IMR-90 (cell line): ENCODE measurements around the gene FHAD1. TPM values are rescaled to one million over a fixed set of nuclear protein-coding genes. Genes with fewer than 3 reads are reported as not detected.

ENCODE experiments used
- ATAC-seq: fragments of 200-7000 bp; cut with Tn5 transposase; 2 replicates; pipeline ENCODE4 v1.9.1; 2020; ENCODE audit warnings: low read depth, mild to moderate bottlenecking, moderate library complexity
- BruUV-seq: library from RNA; stranded (reverse); fragments of 400-500 nt; replicated peaks from 2 replicates; lab custom pipeline; 2021; lab: Mats Ljungman, UMichigan
- CTCF ChIA-PET: fragments of 300-600 bp; formaldehyde crosslinking; extraction: SDS; loops from one replicate; lab custom pipeline; 2021; ENCODE audit warnings: antibody characterized with exemption; lab: Yijun Ruan, JAX
- POLR2A ChIA-PET: fragments of 300-600 bp; sonication (Branson Sonifier 250); formaldehyde crosslinking; loops from one replicate; lab custom pipeline; 2022; ENCODE audit warnings: antibody characterized with exemption; ENCODE audit not compliant: unreplicated experiment; lab: Charles Lee
- DNase-seq: peaks from one replicate; pipeline ENCODE4 v3.0.0; 2013
- H2AFZ ChIP-seq: replicated peaks from 2 replicates; pipeline ENCODE3; 2013; ENCODE audit warnings: low read length, mild to moderate bottlenecking; ENCODE audit not compliant: poor library complexity
- H2AK5ac ChIP-seq: 2 replicates; pipeline ENCODE4 v1.6.1; 2013; ENCODE audit warnings: low read depth, low read length, inconsistent platforms
- H2AK9ac ChIP-seq: replicated peaks from 2 replicates; pipeline ENCODE3; 2013; ENCODE audit warnings: mild to moderate bottlenecking, low read depth, low read length, moderate library complexity; ENCODE audit not compliant: poor library complexity
- H2BK120ac ChIP-seq: 2 replicates; pipeline ENCODE4 v1.6.1; 2013; ENCODE audit warnings: low read depth, low read length, inconsistent platforms
- H2BK15ac ChIP-seq: 3 replicates; pipeline ENCODE4 v1.6.1; 2013; ENCODE audit warnings: low read depth, low read length, inconsistent platforms
- H2BK20ac ChIP-seq: 2 replicates; pipeline ENCODE4 v1.6.1; 2013; ENCODE audit warnings: low read depth, mild to moderate bottlenecking, inconsistent platforms, low read length, moderate library complexity
- H2BK5ac ChIP-seq: 2 replicates; pipeline ENCODE4 v1.6.1; 2013; ENCODE audit warnings: mild to moderate bottlenecking, low read depth, low read length, inconsistent platforms; ENCODE audit not compliant: poor library complexity, severe bottlenecking
- H3K14ac ChIP-seq: replicated peaks from 2 replicates; pipeline ENCODE4 v1.6.1; 2013; ENCODE audit warnings: low read depth, low read length, inconsistent platforms
- H3K18ac ChIP-seq: 2 replicates; pipeline ENCODE4 v1.6.1; 2013; ENCODE audit warnings: low read depth, low read length, control low read depth
- H3K23ac ChIP-seq: 2 replicates; pipeline ENCODE4 v1.6.1; 2013; ENCODE audit warnings: low read depth, low read length, inconsistent platforms
- H3K27ac ChIP-seq: 2 replicates; pipeline ENCODE4 v1.5.1; 2013; ENCODE audit warnings: mild to moderate bottlenecking, control low read depth, low read length; ENCODE audit not compliant: insufficient read depth
- H3K27me3 ChIP-seq: 2 replicates; pipeline ENCODE4 v1.6.1; 2013; ENCODE audit warnings: low read length; ENCODE audit not compliant: control insufficient read depth, insufficient read depth
- H3K36me3 ChIP-seq: 2 replicates; pipeline ENCODE4 v1.6.1; 2013; ENCODE audit warnings: low read length, mixed read lengths; ENCODE audit not compliant: control insufficient read depth, insufficient read depth
- H3K4ac ChIP-seq: 2 replicates; pipeline ENCODE4 v1.6.1; 2013; ENCODE audit warnings: low read depth, low read length, inconsistent platforms
- H3K4me1 ChIP-seq: 2 replicates; pipeline ENCODE4 v1.6.1; 2013; ENCODE audit warnings: low read length, mixed read lengths; ENCODE audit not compliant: control insufficient read depth, insufficient read depth
- H3K4me2 ChIP-seq: 2 replicates; pipeline ENCODE4 v1.6.1; 2013; ENCODE audit warnings: low read depth, mild to moderate bottlenecking, control low read depth, low read length, moderate library complexity
- H3K4me3 ChIP-seq: 2 replicates; pipeline ENCODE4 v1.5.1; 2013; ENCODE audit warnings: low read depth, mild to moderate bottlenecking, control low read depth, low read length, moderate library complexity; ENCODE audit not compliant: insufficient read depth
- H3K56ac ChIP-seq: 2 replicates; pipeline ENCODE4 v1.6.1; 2013; ENCODE audit warnings: low read length, inconsistent platforms; ENCODE audit not compliant: insufficient read depth; ENCODE audit errors: extremely low read depth
- H3K79me1 ChIP-seq, 2 experiments: 2 replicates each; pipeline ENCODE4 v1.6.1; 2013; ENCODE audit warnings: low read length in 2 of 2, inconsistent platforms in 1 of 2, low read depth in 1 of 2
- H3K9ac ChIP-seq: 2 replicates; pipeline ENCODE4 v1.6.1; 2013; ENCODE audit warnings: low read depth, low read length, control low read depth
- H3K9me1 ChIP-seq: 2 replicates; pipeline ENCODE4 v1.6.1; 2013; ENCODE audit warnings: low read length, inconsistent platforms; ENCODE audit not compliant: insufficient read depth
- H3K9me3 ChIP-seq: 2 replicates; pipeline ENCODE4 v1.6.1; 2013; ENCODE audit warnings: low read length; ENCODE audit not compliant: control insufficient read depth, insufficient read depth
- H4K20me1 ChIP-seq: 2 replicates; pipeline ENCODE4 v1.6.1; 2013; ENCODE audit warnings: low read length, inconsistent platforms; ENCODE audit not compliant: insufficient read depth
- H4K5ac ChIP-seq: 2 replicates; pipeline ENCODE4 v1.6.1; 2013; ENCODE audit warnings: mild to moderate bottlenecking, low read depth, low read length, control low read depth
- H4K8ac ChIP-seq, 2 experiments: 2 replicates each; pipeline ENCODE4 v1.6.1; 2013; ENCODE audit warnings: low read depth in 2 of 2, low read length in 2 of 2, control low read depth in 1 of 2, inconsistent platforms in 1 of 2
- H4K91ac ChIP-seq: 2 replicates; pipeline ENCODE4 v1.6.1; 2013; ENCODE audit warnings: low read depth, low read length, inconsistent platforms; ENCODE audit not compliant: insufficient read depth
- BHLHE40 ChIP-seq: fragments of 150-350 bp; IDR thresholded peaks from 2 replicates; pipeline ENCODE4 v1.6.1; 2016; ENCODE audit warnings: mild to moderate bottlenecking, low read depth, low read length
- RAD21 ChIP-seq: IDR thresholded peaks from 2 replicates; pipeline ENCODE4 v1.6.1; 2012; ENCODE audit warnings: low read length, improper control_type of control experiment
- WGBS, 2 experiments: methylation state at CpG; one replicate each; pipeline versions ENCODE4 v1.1.5 to v1.1.7; 2013; ENCODE audit warnings: missing lambda C conversion rate in 2 of 2; ENCODE audit not compliant: insufficient read length in 1 of 2; ENCODE audit errors: extremely low coverage in 2 of 2; 5-methylcytosine and 5-hydroxymethylcytosine counted together
- dilution Hi-C: fragments of 300-500 bp; cut with HindIII; formaldehyde crosslinking; loops from one replicate; pipeline ENCODE4 v1.14.3; 2018; ENCODE audit warnings: low sequenced_read_pairs; ENCODE audit not compliant: unreplicated experiment
- in situ Hi-C: fragments of 300-500 bp; cut with MboI; formaldehyde crosslinking; loops from 3 replicates; pipeline ENCODE4 v1.14.3; 2019; ENCODE audit warnings: low sequenced_read_pairs, inconsistent platforms, mixed read lengths
- intact Hi-C: fragments of 100-400 bp; cut with micrococcal nuclease; formaldehyde crosslinking; loops from 2 replicates; pipeline ENCODE4 v1.10.0; 2022
- polyA plus RNA-seq, 3 experiments: library from polyadenylated mRNA; depleted of rRNA; stranded (reverse); fragments of >200 nt; gene quantifications; 2 replicates each; pipeline ENCODE4 v1.2.3, GENCODE V29; 2012; ENCODE audit warnings: low replicate concordance in 1 of 3
- total RNA-seq: library from RNA; depleted of rRNA; stranded (reverse); fragments of >200 nt; gene quantifications from 2 replicates; pipeline ENCODE4 v1.2.3, GENCODE V29; 2012

Gene FHAD1
- total and polyA plus RNA-seq, 2 of the 4 experiments (the other 2 are of a cell fraction), result not detected

- Histone ChIP-seq H3K4ac (no peak overlapping the region), H3K23ac (no peak overlapping the region), H3K9me1 (0 out of 2 replicates have a peak, but pooled peaks cover 2% of the 10 kb centered on the region), H3K36me3 (no peaks in the 10 kb centered on the region), H2BK15ac (no peak overlapping the region), H3K4me2 (no peak overlapping the region), H3K27me3 (no peaks in the 10 kb centered on the region), H3K9ac (no peak overlapping the region), H3K4me3 (no peak overlapping the region), H3K56ac (no peak overlapping the region), H3K4me1 (peaks cover 3% of the 10 kb centered on the region; the same call in 1 of the 2 replicates), H2AFZ (no peak overlapping the region), H4K91ac (no peak overlapping the region), H3K18ac (no peak overlapping the region), H2AK9ac (no peak overlapping the region), H2AK5ac (no peak overlapping the region), H4K8ac (no peak overlapping the region), H3K14ac (no peak overlapping the region), H4K20me1 (no peaks in the 10 kb centered on the region), H2BK120ac (no peak overlapping the region), H2BK20ac (no peak overlapping the region), H3K27ac (no peak overlapping the region), H3K79me1 (no peaks in the 10 kb centered on the region), H2BK5ac (no peak overlapping the region), H4K5ac (no peak overlapping the region), H3K9me3 (no peaks in the 10 kb centered on the region)
- ATAC-seq, result no peak
- POLR2A ChIA-PET, result no interaction called here
- intact Hi-C loops, result no loop called here
- CTCF ChIA-PET, result interaction anchor here (2.9 to 3.8 kb wide), 2 partner anchors 102 to 106 kb away, joined by 13 to 25 read pairs; no protein-coding TSS in a partner anchor
- DNase-seq, result no peak
- BruUV-seq, result no TSS peak
- no peak for TF ChIP-seq RAD21
- TF ChIP-seq BHLHE40, result no peak
- dilution Hi-C loops, result no loop called here
- 100% methylated on average over 2 of the region's 4 CpGs; no CpG with 5 or more reads in 1 of the 2 experiments for WGBS, 2 experiments
- in situ Hi-C loops, result loop anchor here (5.0 kb wide), 1 partner anchor 102 kb away; no protein-coding TSS in a partner anchor
Measured at GRCh38 chr1:15325375-15326085, 78.5 kb downstream of the FHAD1 start.
